Keratinocyte (primary cell): ENCODE data around the gene ACSS1.

ENCODE experiments used
- CTCF ChIP-seq, 3 experiments: IDR thresholded peaks in 1 of 3; conservative IDR thresholded peaks in 1 of 3; optimal IDR thresholded peaks in 1 of 3; 2 replicates in 2 of 3; 3 replicates in 1 of 3; pipeline versions ENCODE3 to v1.5.1; 2011; ENCODE audit warnings: low read length in 3 of 3, mild to moderate bottlenecking in 3 of 3, moderate library complexity in 2 of 3, control low read depth in 1 of 3, inconsistent platforms in 1 of 3; ENCODE audit not compliant: insufficient read depth in 2 of 3; ENCODE audit errors: extremely low read depth in 1 of 3
- EZH2 ChIP-seq: IDR thresholded peaks from one replicate; pipeline ENCODE4 v1.6.1; 2012; ENCODE audit warnings: inconsistent platforms, mild to moderate bottlenecking, low read length, moderate library complexity

- no peak for TF ChIP-seq CTCF (optimal IDR thresholded peaks at IDR 0.05 in 1 of 3, IDR thresholded peaks at IDR 0.05 in 1 of 3, conservative IDR thresholded peaks at IDR 0.05 in 1 of 3; ENCODE audit: extremely low read depth in 1 of 3, insufficient read depth in 2 of 3, low read length in 3 of 3)
- TF ChIP-seq EZH2 = no peak
Measured at GRCh38 chr20:25030649-25031207, 27.2 kb downstream of the ACSS1 start.
